HL-60 (cell line): ENCODE data around the gene DDO.

Experiments used
- DNase-seq, 2 experiments: peaks; one replicate each; pipeline ENCODE4 v3.0.0-alpha.2; 2010 to 2020; ENCODE audit warnings: low read depth in 1 of 2, low spot score in 1 of 2
- H3K27ac ChIP-seq: fragments of 250-450 bp; sonication (Bioruptor Pico); replicated peaks from 2 replicates; pipeline ENCODE4 v1.5.1; 2020; ENCODE audit warnings: mild to moderate bottlenecking, moderate library complexity
- H3K27me3 ChIP-seq: fragments of 250-450 bp; sonication (Bioruptor Pico); 2 replicates; pipeline ENCODE4 v1.5.1; 2021; ENCODE audit warnings: mild to moderate bottlenecking, moderate library complexity; ENCODE audit not compliant: insufficient read depth, poor library complexity, severe bottlenecking
- H3K4me3 ChIP-seq: replicated peaks from 2 replicates; pipeline ENCODE4 v1.5.1; 2011; ENCODE audit warnings: mild to moderate bottlenecking, control low read depth, low read length; ENCODE audit not compliant: insufficient read depth
- GABPA ChIP-seq: IDR thresholded peaks from 2 replicates; pipeline ENCODE4 v1.6.1; 2012; ENCODE audit warnings: low read depth
- POLR2AphosphoS5 ChIP-seq: IDR thresholded peaks from 2 replicates; pipeline ENCODE4 v1.6.1; 2012; ENCODE audit warnings: low read depth
- SPI1 ChIP-seq: IDR thresholded peaks from 2 replicates; pipeline ENCODE4 v1.6.1; 2012; ENCODE audit warnings: low read depth, mild to moderate bottlenecking, borderline replicate concordance
- TF ChIP-seq, protein P1 (sequence below): IDR thresholded peaks from 2 replicates; pipeline ENCODE4 v1.6.1; 2012; ENCODE audit warnings: low read depth; ENCODE audit not compliant: insufficient replicate concordance
- TF ChIP-seq, protein P2 (sequence below): IDR thresholded peaks from one replicate; pipeline ENCODE4 v1.5.1; 2011; ENCODE audit warnings: low read length, control low read depth, inconsistent platforms; ENCODE audit not compliant: insufficient read depth

DDO gene

GRCh38 chr6:110357664-110358552 is 57.5 kb downstream of the DDO start, which contains the start of gene METTL24:
Gene METTL24, minus strand, starts transcription at chr6:110358349. Its CDS starts 77 bp downstream, at chr6:110358272.
- Histone ChIP-seq H3K4me3 (peak within 1 kb of the TSS; percentile 36), H3K27me3 (peaks cover 38% of the 10 kb centered on the region), H3K27ac (no peak within 1 kb of the TSS)
- TF ChIP-seq GABPA (no peak), SPI1 (no peak), POLR2AphosphoS5 (no peak)
- TF ChIP-seq, protein P1, sequence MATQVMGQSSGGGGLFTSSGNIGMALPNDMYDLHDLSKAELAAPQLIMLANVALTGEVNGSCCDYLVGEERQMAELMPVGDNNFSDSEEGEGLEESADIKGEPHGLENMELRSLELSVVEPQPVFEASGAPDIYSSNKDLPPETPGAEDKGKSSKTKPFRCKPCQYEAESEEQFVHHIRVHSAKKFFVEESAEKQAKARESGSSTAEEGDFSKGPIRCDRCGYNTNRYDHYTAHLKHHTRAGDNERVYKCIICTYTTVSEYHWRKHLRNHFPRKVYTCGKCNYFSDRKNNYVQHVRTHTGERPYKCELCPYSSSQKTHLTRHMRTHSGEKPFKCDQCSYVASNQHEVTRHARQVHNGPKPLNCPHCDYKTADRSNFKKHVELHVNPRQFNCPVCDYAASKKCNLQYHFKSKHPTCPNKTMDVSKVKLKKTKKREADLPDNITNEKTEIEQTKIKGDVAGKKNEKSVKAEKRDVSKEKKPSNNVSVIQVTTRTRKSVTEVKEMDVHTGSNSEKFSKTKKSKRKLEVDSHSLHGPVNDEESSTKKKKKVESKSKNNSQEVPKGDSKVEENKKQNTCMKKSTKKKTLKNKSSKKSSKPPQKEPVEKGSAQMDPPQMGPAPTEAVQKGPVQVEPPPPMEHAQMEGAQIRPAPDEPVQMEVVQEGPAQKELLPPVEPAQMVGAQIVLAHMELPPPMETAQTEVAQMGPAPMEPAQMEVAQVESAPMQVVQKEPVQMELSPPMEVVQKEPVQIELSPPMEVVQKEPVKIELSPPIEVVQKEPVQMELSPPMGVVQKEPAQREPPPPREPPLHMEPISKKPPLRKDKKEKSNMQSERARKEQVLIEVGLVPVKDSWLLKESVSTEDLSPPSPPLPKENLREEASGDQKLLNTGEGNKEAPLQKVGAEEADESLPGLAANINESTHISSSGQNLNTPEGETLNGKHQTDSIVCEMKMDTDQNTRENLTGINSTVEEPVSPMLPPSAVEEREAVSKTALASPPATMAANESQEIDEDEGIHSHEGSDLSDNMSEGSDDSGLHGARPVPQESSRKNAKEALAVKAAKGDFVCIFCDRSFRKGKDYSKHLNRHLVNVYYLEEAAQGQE = no peak
- TF ChIP-seq, protein P2, sequence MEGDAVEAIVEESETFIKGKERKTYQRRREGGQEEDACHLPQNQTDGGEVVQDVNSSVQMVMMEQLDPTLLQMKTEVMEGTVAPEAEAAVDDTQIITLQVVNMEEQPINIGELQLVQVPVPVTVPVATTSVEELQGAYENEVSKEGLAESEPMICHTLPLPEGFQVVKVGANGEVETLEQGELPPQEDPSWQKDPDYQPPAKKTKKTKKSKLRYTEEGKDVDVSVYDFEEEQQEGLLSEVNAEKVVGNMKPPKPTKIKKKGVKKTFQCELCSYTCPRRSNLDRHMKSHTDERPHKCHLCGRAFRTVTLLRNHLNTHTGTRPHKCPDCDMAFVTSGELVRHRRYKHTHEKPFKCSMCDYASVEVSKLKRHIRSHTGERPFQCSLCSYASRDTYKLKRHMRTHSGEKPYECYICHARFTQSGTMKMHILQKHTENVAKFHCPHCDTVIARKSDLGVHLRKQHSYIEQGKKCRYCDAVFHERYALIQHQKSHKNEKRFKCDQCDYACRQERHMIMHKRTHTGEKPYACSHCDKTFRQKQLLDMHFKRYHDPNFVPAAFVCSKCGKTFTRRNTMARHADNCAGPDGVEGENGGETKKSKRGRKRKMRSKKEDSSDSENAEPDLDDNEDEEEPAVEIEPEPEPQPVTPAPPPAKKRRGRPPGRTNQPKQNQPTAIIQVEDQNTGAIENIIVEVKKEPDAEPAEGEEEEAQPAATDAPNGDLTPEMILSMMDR = no peak
- peak in 1 of 2 experiments; percentile 14 for DNase-seq

DNA sequence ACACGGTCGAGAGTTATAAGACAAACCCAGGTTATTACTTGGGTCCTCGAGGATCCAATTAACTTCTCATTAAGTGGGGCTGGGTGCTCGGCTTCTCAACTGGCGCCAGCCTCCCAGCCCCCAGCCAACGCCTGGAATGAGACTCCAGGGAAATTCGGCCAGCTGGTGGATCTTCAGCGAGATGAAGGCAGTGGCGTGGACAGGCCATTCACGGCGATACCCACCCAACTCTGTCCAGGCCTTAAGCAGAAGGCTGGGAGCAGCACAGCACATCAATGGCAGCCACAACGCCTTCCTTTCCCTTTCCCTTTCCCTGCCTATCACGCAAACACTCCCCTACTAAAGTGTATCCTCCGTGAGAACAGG is 58.1 kb downstream of the DDO start:
- H3K27me3 ChIP-seq = peaks cover 38% of the 10 kb centered on the region
- no peak for DNase-seq
- H3K27ac ChIP-seq = no peak overlapping the region
- no peak for TF ChIP-seq POLR2AphosphoS5
- TF ChIP-seq GABPA = no peak
- TF ChIP-seq, protein P1 = no peak
- TF ChIP-seq, protein P2 = no peak
- no peak for TF ChIP-seq SPI1
- H3K4me3 ChIP-seq = no peak overlapping the region; the same call in 1 of the 2 replicates

GRCh38 chr6:110356778-110357177 is 58.6 kb downstream of the DDO start:
- Histone ChIP-seq H3K27me3 (peaks cover 36% of the 10 kb centered on the region), H3K27ac (no peak overlapping the region)

More at GRCh38 chr6:110356778-110357177, 58.6 kb downstream of the DDO start:
- no peak for DNase-seq
- no peak overlapping the region for H3K4me3 ChIP-seq
- TF ChIP-seq, protein P2 = no peak
- TF ChIP-seq, protein P1 = no peak
- TF ChIP-seq GABPA = no peak
- no peak for TF ChIP-seq POLR2AphosphoS5
- no peak for TF ChIP-seq SPI1
